GM19468 (cell line): ENCODE measurements around the gene RAB44.

Experiments used
- ATAC-seq: cut with Tn5 transposase; IDR thresholded peaks from one replicate; pipeline ENCODE4 v1.9.1; 2021; ENCODE audit warnings: mild to moderate bottlenecking, moderate library complexity, moderate number of reproducible peaks; ENCODE audit not compliant: unreplicated experiment; ENCODE audit errors: extremely low read depth

Gene RAB44

GRCh38 chr6:36765190-36765589 is 67.6 kb downstream of the RAB44 start:
- ATAC-seq, result no peak

GRCh38 chr6:36765594-36766398 is 68.2 kb downstream of the RAB44 start:
- no peak for ATAC-seq

DNA sequence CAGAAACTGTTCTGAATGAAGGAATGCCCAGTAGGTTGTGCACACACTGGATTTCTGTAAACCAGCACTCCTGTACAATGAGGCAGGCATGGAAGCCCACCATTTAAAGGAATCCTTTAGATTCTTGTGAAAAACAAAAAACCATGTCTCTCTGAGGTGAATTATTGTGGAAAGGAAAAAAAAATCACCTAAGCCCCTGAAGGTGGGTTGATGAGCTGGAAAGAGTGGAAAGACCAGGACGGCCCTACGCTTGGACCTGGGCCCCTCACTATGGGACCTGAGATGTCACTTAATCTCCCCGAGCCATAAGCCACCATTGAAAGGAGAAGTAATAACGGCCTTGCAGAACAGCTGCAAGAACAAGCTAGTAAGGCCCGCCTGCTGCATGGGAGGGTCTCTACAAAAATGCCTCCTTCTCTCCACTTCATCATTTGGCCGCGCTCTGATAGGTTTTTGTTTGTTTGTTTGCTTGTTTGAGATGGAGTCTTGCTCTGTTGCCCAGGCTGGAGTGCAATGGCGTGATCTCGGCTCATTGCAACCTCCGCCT is 68.8 kb downstream of the RAB44 start:
- ATAC-seq, result no peak

GRCh38 chr6:36769183-36769675 is 71.6 kb downstream of the RAB44 start:
- no peak for ATAC-seq

GRCh38 chr6:36769676-36770499 is 72.3 kb downstream of the RAB44 start:
- ATAC-seq, result no peak

- no peak for ATAC-seq
Measured at GRCh38 chr6:36771145-36771544, 73.5 kb downstream of the RAB44 start.

GRCh38 chr6:36772397-36772796 is 74.8 kb downstream of the RAB44 start:
- ATAC-seq, result no peak

DNA sequence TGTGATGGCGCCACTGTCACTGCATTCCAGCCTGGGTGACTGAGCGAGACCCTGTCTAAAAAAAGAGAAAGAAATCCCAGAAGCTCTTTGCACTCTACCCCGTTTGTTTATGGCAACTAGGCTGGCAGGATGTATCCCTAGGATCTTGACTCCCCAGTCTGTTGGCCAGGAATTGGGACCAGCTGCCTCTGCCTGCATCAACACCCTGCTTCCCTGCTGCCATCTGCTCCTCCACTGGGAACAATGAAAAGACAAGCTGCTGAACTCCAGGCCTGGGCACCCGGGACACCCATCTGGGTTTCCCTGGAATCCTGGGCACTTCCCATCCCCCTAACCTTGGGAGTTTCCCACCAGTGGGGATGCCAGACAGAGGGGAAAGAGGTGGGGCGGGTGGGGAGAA is 76.7 kb downstream of the RAB44 start:
- ATAC-seq, result no peak

DNA sequence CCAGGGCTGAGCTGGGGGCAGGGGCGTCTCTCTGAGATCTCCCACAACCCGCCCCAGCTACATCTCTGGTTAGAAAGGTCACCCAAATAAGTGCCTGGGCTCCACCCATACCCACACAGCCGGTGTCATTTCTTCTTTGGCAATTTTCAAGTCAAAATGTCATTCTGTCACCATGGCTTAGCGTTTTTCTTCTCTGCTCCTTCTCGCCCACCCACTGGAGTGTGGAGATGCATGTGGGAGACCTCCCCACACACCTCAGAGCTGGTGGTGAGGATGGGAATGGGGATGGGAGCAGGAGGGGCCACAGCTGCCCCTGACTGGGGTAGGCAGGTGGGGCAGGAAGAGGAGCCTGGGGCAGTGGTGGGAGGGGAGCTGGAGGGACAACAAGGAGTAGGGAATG is 78.5 kb downstream of the RAB44 start:
- ATAC-seq, result no peak

DNA sequence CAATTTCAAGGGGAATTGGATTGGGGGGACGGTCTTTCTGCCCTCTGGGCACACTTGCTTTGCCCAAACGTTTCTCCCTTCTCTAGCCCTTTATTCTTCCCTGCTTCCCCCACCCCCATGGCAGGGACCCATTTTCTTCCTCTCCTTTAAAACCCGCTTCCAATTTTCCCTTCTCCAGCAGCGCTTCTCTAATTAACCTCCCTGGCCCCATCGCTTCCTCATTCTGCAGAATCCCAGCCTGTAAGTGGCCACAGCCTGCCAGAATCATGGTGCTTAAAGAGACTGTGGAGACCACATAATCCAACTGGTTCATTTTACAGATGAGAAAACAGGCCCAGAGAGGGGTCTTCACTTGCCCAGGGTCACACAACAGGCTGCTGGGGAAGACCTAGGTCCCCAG is 80.2 kb downstream of the RAB44 start:
- ATAC-seq, result no peak

GRCh38 chr6:36779227-36779626 is 81.6 kb downstream of the RAB44 start:
- no peak for ATAC-seq

- no peak for ATAC-seq
Measured at GRCh38 chr6:36780442-36781177, 83.0 kb downstream of the RAB44 start.

DNA sequence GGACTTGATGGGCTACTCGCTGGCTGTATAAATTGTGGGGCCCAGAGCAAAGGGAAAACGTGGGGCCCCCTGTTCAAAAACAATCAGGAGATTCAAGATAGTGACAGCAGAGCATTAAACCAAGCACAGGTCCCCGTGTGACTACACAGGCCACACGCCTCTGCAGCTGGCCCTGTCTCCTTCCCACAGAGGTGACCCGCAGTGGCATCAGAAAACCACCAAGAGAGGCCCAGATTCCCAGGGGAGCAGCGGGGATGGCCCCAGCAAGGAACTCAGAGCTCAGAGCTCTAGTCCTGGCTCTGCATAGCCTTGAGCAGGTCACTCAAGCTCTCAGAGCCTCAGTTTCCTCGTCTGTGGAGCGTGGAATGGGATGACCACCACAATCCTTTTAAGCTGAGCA is 84.0 kb downstream of the RAB44 start:
- ATAC-seq, result no peak
